K562 (cell line): Measurements from ENCODE around the gene PDHB. TPM values are rescaled to one million over a fixed set of nuclear protein-coding genes. Genes with fewer than 3 reads are reported as not detected.

Experiments
- ATAC-seq: fragments of 200-7000 bp; cut with Tn5 transposase; 3 replicates; pipeline ENCODE4 v1.9.1; 2020; ENCODE audit warnings: moderate library complexity
- BruUV-seq: library from RNA; stranded (reverse); fragments of 400-500 nt; replicated peaks from 2 replicates; lab custom pipeline; 2021; lab: Mats Ljungman, UMichigan
- CTCF ChIA-PET: fragments of 300-600 bp; formaldehyde crosslinking; extraction: SDS; loops from one replicate; lab custom pipeline; 2021; ENCODE audit warnings: low intra/inter-chr PET ratio; lab: Yijun Ruan, JAX
- POLR2A ChIA-PET: fragments of 300-600, 350-650 bp; sonication (Branson Sonifier 250); formaldehyde crosslinking; extraction: SDS; loops from one replicate; lab custom pipeline; 2021; ENCODE audit warnings: antibody characterized with exemption, inconsistent platforms; lab: Yijun Ruan, JAX
- DNase-seq, 4 experiments: peaks; one replicate each; pipeline versions ENCODE4 v3.0.0 to v3.0.0-alpha.2; 2011 to 2018; ENCODE audit warnings: low spot score in 3 of 4, mixed read lengths in 3 of 4; ENCODE audit errors: extremely low read depth in 1 of 4
- FAIRE-seq: peaks from 2 replicates; lab custom pipeline; 2011; peaks lifted over from hg19 to GRCh38; lab: Jason Lieb, UNC
- H2AFZ ChIP-seq: 2 replicates; pipeline ENCODE4 v1.6.0; 2011; ENCODE audit warnings: low read depth, low read length, control low read depth, inconsistent platforms
- H3K27ac ChIP-seq: fragments of 200-600 bp; 3 replicates; pipeline ENCODE4 v1.8.0; 2011; ENCODE audit warnings: low read depth, mild to moderate bottlenecking, control low read depth, inconsistent platforms, low read length, moderate library complexity, mixed read lengths; ENCODE audit errors: extremely low read depth
- H3K27me3 ChIP-seq, 2 experiments: fragments of 300-600 bp in 1 of 2; 2 replicates in 1 of 2; 3 replicates in 1 of 2; pipeline versions ENCODE4 v1.6.0 to v1.8.0; 2011; ENCODE audit warnings: inconsistent platforms in 2 of 2, low read length in 2 of 2, mild to moderate bottlenecking in 1 of 2, mixed read lengths in 1 of 2, moderate library complexity in 1 of 2; ENCODE audit not compliant: control insufficient read depth in 2 of 2, insufficient read depth in 2 of 2
- H3K36me3 ChIP-seq: fragments of 300-600 bp; 3 replicates; pipeline ENCODE4 v1.8.0; 2011; ENCODE audit warnings: mild to moderate bottlenecking, low read length, inconsistent platforms; ENCODE audit not compliant: control insufficient read depth, insufficient read depth
- H3K4me1 ChIP-seq, 2 experiments: fragments of 200-600 bp in 1 of 2; replicated peaks in 1 of 2; 2 replicates in 1 of 2; 3 replicates in 1 of 2; pipeline versions ENCODE4 v1.5.1 to v1.8.0; 2011; ENCODE audit warnings: inconsistent platforms in 2 of 2, low read length in 2 of 2, mild to moderate bottlenecking in 1 of 2, mixed read lengths in 1 of 2, moderate library complexity in 1 of 2; ENCODE audit not compliant: control insufficient read depth in 2 of 2, insufficient read depth in 2 of 2
- H3K4me2 ChIP-seq: 2 replicates; pipeline ENCODE4 v1.6.1; 2011; ENCODE audit warnings: low read length, control low read depth, inconsistent platforms, mixed read lengths; ENCODE audit not compliant: insufficient read depth
- H3K4me3 ChIP-seq: fragments of 200-600 bp; sonication (generic), shearing (Covaris generic); 2 replicates; pipeline ENCODE4 v1.5.1; 2016; ENCODE audit warnings: control low read depth, inconsistent platforms
- H3K79me2 ChIP-seq: fragments of 200-600 bp; 3 replicates; pipeline ENCODE4 v1.8.0; 2011; ENCODE audit warnings: low read length, inconsistent platforms; ENCODE audit not compliant: control insufficient read depth, insufficient read depth
- H3K9ac ChIP-seq, 2 experiments: 2 replicates each; pipeline versions ENCODE4 v1.6.0 to v1.6.1; 2011; ENCODE audit warnings: low read depth in 2 of 2, low read length in 2 of 2, control low read depth in 1 of 2, inconsistent platforms in 1 of 2, mild to moderate bottlenecking in 1 of 2, mixed read lengths in 1 of 2; ENCODE audit not compliant: insufficient read depth in 1 of 2
- H3K9me1 ChIP-seq: one replicate; pipeline ENCODE4 v1.6.0; 2011; ENCODE audit warnings: inconsistent platforms, mild to moderate bottlenecking, low read length, moderate library complexity; ENCODE audit not compliant: control insufficient read depth, insufficient read depth
- H3K9me3 ChIP-seq: replicated peaks from 2 replicates; pipeline ENCODE4 v1.5.1; 2011; ENCODE audit warnings: low read depth, low read length, inconsistent platforms; ENCODE audit not compliant: control insufficient read depth, insufficient read depth
- H4K20me1 ChIP-seq: replicated peaks from 2 replicates; pipeline ENCODE4 v1.6.1; 2011; ENCODE audit warnings: low read length, inconsistent platforms, mixed read lengths; ENCODE audit not compliant: control insufficient read depth, insufficient read depth
- ERF ChIP-seq: fragments of 450-650 bp; formaldehyde crosslinking; IDR thresholded peaks from 2 replicates; pipeline ENCODE4 v1.4.0; 2020; ENCODE audit warnings: mild to moderate bottlenecking, mixed read lengths
- MGA ChIP-seq: fragments of 450-650 bp; IDR thresholded peaks from 2 replicates; pipeline ENCODE4 v1.6.1; 2016; ENCODE audit warnings: mild to moderate bottlenecking, moderate library complexity
- MTA3 ChIP-seq: fragments of 450-650 bp; formaldehyde crosslinking; IDR thresholded peaks from 2 replicates; pipeline ENCODE4 v1.6.1; 2017; ENCODE audit warnings: mild to moderate bottlenecking, borderline replicate concordance
- WGBS: fragments of 100-300 bp; shearing (Covaris generic); methylation state at CpG from one replicate; pipeline ENCODE4 v1.1.6; 2016; ENCODE audit warnings: low coverage, mixed read lengths; ENCODE audit not compliant: insufficient coverage; ENCODE audit errors: missing lambda C conversion rate; 5-methylcytosine and 5-hydroxymethylcytosine counted together
- in situ Hi-C: fragments of 300-500 bp; cut with MboI; formaldehyde crosslinking; loops from 4 replicates; pipeline ENCODE4 v1.15.0; 2018; ENCODE audit warnings: inconsistent platforms, mixed read lengths
- intact Hi-C: fragments of 100-400 bp; cut with micrococcal nuclease; formaldehyde crosslinking; loops from 2 replicates; pipeline ENCODE4 v1.14.2; 2022
- polyA plus RNA-seq, 8 experiments: library from polyadenylated mRNA; depleted of rRNA in 4 of 8; stranded (reverse) in 5 of 8; unstranded in 3 of 8; fragments of >200 nt; fragmentation: Nextera tagmentation in 2 of 8; fragmentation: Illumina TruSeq in 1 of 8; extraction: Ambion mirVana in 2 of 8; extraction: Trizol in 1 of 8; gene quantifications; 2 replicates each; pipeline versions ENCODE4 v1.2.1 to v1.2.3, GENCODE V29; 2011 to 2014; ENCODE audit warnings: inconsistent platforms in 1 of 8, missing spikeins in 1 of 8
- total RNA-seq, 7 experiments: library from RNA; depleted of rRNA in 6 of 7; stranded (reverse); fragments of >200 nt in 6 of 7; fragmentation: Illumina TruSeq in 2 of 7; extraction: Trizol in 2 of 7; gene quantifications; 2 replicates each; pipeline versions ENCODE4 v1.2.1 to v1.2.3, GENCODE V29; 2011 to 2021; ENCODE audit warnings: low replicate concordance in 1 of 7

Gene PDHB
- total and polyA plus RNA-seq, 9 of the 15 experiments (the other 6 are each of a cell fraction or from before 2014, with no cell fraction given), result 51.2 to 178 (median 85.2) TPM

- in situ Hi-C loops (no loop called here), intact Hi-C loops (no loop called here)
- no peak for DNase-seq
- POLR2A ChIA-PET, result interaction anchor here (0.6 to 1.6 kb wide), 4 partner anchors 10 to 37 kb away, joined by 3 to 6 read pairs (median 4); no protein-coding TSS in a partner anchor
- Histone ChIP-seq H3K4me3 (peak overlapping the region; percentile 87), H3K9me1 (no peaks in the 10 kb centered on the region), H3K9me3 (no peaks in the 10 kb centered on the region), H2AFZ (peak overlapping the region; percentile 89), H3K79me2 (peaks cover 21% of the 10 kb centered on the region), H4K20me1 (no peaks in the 10 kb centered on the region), H3K27ac (no peak overlapping the region; the same call in 2 of the 3 replicates), H3K27me3 (no peaks in the 10 kb centered on the region), H3K9ac (peak overlapping the region; percentile 33 to 64; a peak in 3 of 4 replicates), H3K4me1 (peaks cover 0 to 2% of the 10 kb centered on the region in 2 experiments; a peak in 2 of 5 replicates), H3K36me3 (peaks cover 27% of the 10 kb centered on the region; the same call in 2 of the 3 replicates), H3K4me2 (peak overlapping the region; percentile 82)
- WGBS, result 70% methylated on average over 9 of the region's 11 CpGs
- TF ChIP-seq ERF (CRISPR knock-in tag), result no peak
- CTCF ChIA-PET, result no interaction called here
- no peak for ATAC-seq
- no TSS peak for BruUV-seq
- FAIRE-seq, result no peak
Measured at GRCh38 chr3:58434511-58434910, 879 bp upstream of the PDHB start.

GRCh38 chr3:58434168-58434504 lies 504 bp upstream of the PDHB start:
- intact Hi-C loops (no loop called here), in situ Hi-C loops (no loop called here)
- no peaks in the 10 kb centered on the region for H3K9me1 ChIP-seq
- peak overlapping the region; percentile 68 for H3K27ac ChIP-seq
- peaks cover 31% of the 10 kb centered on the region; the same call in 2 of the 3 replicates for H3K36me3 ChIP-seq
- ATAC-seq (no peak), FAIRE-seq (peak; percentile 65), DNase-seq (no peak)
- peak overlapping the region; percentile 64 to 87; a peak in 3 of 4 replicates for H3K9ac ChIP-seq
- H3K4me2 ChIP-seq, result peak overlapping the region; percentile 82
- no peaks in the 10 kb centered on the region for H3K9me3 ChIP-seq
- H3K4me3 ChIP-seq, result peak overlapping the region; percentile 87
- BruUV-seq, result TSS peak; percentile 80
- H3K79me2 ChIP-seq, result peaks cover 21% of the 10 kb centered on the region
- peaks cover 0 to 2% of the 10 kb centered on the region in 2 experiments; a peak in 2 of 5 replicates for H3K4me1 ChIP-seq
- no peaks in the 10 kb centered on the region for H3K27me3 ChIP-seq
- ChIA-PET CTCF (no interaction called here), POLR2A (interaction anchor here (0.6 to 1.6 kb wide), 5 partner anchors 10 to 54 kb away, joined by 3 to 6 read pairs (median 3); no protein-coding TSS in a partner anchor)
- WGBS, result 9% methylated on average over 3 of the region's 3 CpGs
- no peaks in the 10 kb centered on the region for H4K20me1 ChIP-seq
- H2AFZ ChIP-seq, result peak overlapping the region; percentile 89
- TF ChIP-seq MGA (0 out of 2 replicates have a peak, but pooled peaks have one; percentile 7), MTA3 (0 out of 2 replicates have a peak, but pooled peaks have one; percentile 2)
